Measurements from ENCODE around the gene CATSPERE.
"Not testable (repeated sequence)": the region's sequence is repeated elsewhere in the genome, so short reads cannot be mapped to it uniquely, and the experiment has no call there.

CATSPERE gene

DNA sequence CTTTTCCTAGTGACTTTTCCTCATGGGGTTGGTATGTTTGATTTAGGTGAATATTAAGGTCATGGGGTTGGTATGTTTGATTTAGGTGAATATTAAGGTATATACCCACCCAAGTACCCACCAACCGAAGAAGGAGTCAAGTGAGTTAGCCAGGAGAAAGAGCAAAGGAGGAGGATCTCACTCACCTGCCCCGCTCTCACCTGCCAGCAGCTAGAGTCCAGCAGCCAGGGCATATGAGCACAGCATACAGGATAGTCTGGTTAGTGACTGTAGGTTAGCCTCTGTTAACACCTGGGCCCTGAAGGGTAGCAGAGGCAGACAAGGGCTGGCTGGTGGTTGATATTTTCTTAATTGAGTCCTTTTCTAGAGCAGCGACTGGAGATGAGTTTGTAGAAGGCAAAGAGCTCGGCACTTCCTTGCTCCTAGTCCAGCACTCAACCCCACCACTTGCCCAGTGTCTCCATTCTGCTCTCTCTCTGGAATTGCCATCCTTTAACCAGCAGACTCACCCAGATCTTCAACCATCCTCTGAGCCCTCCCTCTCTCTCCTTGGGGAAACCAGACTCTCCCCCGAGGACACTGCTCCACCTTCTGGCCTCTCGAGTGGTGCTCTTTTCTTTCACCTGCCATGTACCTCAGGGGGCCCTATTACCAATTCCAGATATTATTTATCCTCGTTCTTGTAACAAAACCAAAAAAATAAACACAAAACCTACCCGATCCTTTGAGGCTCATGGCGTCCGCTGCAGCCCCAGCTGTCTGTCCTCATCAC is 175.6 kb downstream of the CATSPERE start:
- no peak for DNase-seq

DNA sequence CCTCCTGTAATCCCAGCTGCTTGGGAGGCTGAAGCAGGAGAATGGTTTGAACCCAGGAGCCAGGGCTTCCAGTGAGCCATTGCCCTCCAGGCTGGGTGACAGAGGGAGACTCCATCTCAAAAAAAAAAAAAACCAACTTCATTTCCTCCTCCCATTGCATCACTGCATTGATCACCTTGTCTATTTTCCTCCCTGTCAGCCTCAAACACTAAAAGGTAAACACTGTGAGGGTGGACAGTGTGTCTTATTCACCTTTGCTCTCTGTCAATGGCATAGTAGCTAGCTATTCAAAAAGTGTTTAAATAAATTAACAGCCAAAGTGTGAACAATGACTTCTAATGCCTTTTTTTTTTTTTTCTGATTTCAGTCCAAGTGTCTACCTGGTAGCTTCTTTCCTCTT is 178.5 kb downstream of the CATSPERE start:
- no peak for DNase-seq

DNA sequence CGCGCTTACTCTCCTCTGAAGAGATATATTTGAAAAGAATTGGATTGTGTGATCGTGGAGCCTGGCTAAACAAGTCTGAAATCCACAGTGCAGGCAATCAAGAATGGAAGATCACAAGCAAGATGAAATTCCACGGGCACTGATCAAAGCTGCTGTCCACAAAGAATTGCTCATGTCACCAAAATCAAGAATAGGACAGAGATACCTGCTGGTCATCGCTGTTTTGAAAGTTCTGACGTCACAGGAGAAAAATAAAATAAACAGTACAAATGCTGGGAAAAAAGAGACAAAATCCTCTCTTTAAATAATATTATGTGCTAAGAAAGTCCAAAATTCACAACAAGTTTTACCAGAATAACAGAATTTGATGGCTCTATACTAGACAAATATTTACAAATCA is 179.8 kb downstream of the CATSPERE start:
- DNase-seq = no peak

DNA sequence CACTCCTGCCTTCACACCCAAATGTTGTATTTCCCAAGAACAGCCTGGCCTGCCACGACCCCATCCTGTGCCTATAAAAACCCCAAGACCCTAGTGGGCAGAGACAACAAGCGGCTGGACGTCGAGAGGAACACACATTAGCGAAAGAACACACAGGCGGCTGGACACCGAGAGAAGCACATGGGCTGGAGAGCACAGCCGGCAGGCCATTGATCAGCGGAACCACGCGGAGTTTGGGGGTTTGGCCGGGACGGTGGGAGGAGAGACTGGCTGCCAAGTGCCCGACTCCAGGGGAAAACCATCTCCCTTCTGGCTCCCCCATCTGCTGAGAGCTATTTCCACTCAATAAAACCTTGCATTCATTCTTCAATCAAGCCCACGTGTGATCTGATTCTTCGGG is 181.5 kb downstream of the CATSPERE start:
- DNase-seq = no peak

DNA sequence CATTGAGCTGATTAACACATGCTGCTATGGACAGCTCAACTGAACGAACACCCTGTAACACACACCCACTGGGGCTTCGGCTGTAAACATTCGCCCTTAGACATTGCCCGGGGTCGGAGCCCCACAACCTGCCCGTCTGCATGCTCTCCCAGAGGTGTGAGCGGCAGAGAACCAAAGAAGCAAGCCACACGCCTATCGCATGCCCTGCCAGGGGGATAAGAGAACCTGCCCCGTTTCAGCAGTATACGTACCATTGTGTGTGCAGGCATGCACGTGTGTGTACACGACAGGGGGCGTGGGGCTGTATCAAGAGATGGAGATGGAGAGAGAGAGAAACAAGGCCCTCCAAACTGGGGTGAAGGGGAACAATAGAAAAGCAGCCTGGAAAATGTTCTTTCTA is 181.9 kb downstream of the CATSPERE start:
- no peak for DNase-seq

DNA sequence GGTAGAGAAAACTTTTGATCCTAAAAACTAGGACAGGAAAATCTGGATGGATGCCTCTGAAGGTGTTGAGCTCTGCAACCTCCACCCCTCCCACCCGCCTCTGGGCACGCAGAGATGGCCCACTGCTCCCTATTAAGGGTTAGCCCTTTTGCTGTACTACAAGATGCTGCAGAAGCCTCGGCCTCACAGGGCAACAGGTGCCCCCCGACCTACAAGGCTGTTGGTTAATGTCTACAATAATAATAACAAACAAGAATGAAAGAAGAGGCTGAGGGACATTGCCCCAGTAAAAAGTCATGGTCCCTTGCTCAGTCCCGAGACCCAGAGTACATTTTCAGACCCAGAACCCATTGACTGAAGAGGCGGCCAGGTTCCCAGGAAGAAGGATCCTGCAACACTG is 184.3 kb downstream of the CATSPERE start:
- DNase-seq = no peak

DNA sequence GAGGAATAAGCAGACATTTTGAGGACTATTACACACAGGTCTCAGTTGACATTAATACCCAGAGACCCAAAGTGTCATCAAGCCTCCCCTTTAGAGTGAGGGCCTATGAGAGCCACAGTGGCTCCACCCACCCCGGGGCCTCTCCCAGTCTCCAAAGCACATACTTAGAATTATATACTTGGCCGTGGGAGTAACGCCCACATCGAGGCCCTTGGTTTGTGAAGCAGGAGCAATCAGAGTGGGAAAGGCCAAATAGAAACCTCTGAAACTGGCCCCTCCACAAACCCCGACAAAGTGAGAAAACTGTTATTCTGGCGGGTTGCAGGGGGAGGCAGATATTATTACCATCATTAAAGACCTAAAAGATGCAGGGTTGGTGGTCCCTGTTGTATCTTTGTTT is 184.8 kb downstream of the CATSPERE start:
- DNase-seq = no peak

DNA sequence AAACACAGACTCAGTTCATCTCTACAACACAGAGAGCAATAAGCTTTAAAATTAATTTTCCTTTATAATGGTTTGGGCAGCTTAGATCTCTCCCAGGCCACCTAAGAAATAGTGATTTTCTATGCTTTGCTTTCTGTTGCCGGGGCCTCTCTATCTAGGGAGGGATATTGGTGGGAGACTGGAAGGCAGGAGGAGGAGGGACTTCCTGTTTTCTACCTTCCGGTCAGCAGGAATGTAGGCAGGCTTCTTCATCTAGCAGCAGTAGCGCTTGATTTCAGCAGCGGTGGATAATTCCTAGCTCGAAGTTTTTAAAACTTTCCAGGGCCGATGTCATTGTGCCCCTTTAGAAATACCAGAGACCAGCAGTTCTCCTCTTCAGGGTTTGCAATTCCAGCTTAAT is 186.7 kb downstream of the CATSPERE start:
- no peak for DNase-seq

DNA sequence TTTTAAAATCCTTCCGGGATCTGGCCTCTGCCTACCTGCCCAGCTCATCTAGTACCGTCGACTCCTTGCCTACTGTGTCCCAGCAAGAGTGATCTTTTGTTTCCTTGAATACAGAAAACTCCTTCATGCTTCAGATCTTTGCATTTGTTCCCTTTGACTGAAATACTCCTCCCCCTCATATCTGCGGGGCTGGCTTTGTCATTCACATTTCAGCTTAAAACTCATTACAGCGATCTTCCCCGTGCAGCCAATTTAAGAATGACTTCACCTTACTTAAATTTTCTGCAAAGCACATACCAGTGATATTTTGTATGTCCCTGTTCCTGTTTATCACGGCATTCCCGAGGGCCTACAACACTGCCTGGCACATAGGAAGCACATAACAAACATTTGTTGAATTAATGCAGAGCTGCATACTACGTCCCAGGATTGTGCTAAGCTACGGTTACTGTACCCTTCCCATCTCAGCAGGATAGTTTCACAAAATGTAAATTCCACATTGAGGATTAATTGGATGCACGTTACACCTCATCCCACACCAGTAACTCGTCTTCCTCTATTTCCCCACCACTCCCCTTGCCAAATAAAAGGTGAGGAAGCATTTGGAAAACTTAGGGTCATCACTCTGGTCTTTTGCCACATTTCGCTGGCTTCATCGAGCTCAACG is 191.0 kb downstream of the CATSPERE start:
- no peak for DNase-seq

DNA sequence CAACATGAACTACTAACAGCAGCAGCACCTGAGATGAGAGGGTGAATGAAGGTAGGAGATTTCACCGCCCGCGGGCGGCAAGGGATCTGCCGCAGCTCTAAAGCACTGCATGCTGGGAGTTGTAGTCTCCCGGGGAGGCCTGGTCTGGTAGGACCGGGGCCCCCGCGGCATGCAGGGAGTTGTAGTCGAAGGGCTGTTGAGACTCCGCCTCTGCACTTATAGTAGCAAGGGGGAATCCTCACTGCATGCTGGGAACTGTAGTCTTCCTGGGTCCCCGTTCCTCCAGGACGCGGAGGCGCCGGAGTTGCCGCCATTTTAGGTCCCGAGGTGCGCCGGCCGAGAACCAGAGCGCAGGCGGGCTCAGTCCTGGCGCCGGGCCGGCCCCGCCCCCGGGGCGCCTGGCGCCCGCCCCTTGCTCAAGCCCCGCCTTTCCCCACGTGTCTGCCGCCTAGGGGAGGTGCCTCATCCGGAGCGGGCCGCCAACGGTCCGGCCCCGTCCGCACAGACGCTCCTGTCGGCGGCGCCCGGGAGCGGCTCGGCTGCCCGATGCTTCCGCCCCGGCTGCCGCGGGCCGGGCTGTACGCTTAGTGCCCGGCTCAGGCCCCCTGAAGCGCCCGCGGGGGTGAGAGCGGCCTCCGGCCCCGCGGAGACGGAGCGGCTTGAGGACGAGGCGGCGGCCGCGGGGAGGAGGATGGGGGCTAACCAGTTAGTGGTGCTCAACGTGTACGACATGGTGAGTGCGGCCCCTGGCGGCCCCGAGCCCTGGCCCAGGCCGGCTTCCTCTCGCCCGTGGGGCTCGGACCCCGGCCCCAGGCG is 191.8 kb downstream of the CATSPERE start, which contains the start of gene DESI2:
TSS of gene DESI2 (plus strand) at position 504 of the 816 bp plus-strand sequence. CDS start at position 692, 188 bp downstream.
- peak; percentile 100 for DNase-seq

DNA sequence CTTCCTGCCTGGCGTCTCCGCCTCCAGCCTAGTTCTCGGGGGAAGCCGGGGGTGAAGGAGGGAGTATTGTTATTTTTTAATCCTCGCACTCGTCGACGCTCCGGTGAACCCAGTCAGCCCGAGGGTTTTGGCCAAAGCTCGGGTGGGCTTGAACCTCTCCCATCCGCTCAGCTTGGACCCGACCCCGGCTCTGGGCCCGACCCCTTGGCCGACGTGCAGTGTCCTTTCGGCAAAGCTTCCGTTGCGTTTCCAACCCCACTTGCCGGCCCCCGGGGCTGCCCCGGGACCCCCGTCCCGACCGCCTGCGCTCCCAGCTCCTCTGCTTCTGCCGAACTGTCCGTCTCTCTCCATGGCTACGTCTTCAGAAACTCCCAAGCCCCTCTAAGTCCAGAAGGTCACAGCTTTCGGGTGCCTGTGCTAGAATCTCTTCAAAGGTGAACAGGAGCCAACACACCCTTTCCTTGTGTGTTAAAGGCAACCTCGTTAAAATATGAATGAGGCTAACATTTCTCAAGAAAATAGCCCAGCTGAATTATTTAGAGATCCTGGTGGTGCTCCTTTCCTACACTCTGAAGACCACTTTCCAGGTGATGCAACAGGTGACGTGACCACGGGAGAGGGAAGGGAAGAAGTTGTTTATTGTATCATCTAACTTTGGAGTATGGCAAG is 192.5 kb downstream of the CATSPERE start:
- DNase-seq = no peak

DNA sequence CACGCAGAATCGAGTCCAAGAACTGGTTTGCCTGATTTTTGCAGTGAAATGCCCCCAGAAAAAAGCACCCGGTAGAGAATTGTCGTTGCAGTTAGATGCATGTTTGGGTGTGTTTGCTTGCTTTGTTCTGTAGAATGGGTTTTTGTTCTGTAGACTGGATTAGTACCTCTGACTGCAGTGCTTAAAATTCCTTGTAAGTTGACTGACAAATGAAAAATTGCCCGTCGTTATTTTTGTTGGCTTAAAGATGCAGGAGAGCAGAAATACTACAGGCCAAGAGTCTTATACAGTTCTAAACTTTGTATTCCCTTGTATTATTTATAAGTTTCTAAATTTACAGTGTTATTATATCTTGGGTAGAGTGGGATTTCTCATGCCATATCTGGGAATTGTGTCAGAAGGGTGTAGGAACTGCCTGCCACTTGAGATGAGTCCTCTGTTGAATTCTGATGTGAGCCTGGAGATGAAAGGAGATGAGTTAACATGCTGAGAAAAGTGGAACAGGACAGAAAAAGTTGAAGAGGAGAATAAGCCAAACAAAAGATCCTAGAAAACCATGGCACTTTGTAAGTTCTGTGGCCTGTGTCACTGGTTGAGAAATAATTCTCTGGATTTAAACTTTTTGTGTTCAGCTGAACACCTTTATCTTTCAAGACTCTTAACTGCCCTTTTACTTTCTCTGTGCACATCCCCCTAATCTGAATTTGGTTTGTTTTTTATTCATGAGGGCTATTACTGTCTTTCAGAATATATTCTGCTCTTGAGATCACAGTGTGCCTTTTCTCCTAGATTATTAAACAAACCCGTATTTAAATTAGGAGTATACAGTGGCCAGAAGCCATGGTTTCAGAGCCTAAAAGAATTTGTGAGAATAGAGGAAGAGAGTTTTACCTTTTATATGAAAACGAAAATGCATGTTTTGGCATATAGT is 193.3 kb downstream of the CATSPERE start:
- no peak for DNase-seq

DNA sequence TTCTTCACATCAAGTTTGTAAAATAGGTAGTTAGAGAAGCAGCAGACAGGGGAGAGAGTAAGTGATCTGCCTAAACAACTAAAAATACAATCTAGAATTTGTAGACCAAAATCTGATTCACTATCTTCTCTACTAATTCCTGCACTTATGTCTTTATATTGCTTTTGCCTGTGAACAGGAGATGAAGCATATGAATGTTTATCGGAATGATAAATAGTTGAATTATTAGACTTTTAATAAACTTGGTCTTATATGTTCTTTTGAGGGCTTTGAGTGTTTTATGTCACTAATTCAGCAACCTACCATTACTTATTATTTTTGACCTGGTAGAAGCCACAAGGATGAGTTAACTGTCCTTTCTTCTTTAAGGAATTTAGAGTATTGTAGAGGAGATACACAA is 194.1 kb downstream of the CATSPERE start:
- no peak for DNase-seq

DNA sequence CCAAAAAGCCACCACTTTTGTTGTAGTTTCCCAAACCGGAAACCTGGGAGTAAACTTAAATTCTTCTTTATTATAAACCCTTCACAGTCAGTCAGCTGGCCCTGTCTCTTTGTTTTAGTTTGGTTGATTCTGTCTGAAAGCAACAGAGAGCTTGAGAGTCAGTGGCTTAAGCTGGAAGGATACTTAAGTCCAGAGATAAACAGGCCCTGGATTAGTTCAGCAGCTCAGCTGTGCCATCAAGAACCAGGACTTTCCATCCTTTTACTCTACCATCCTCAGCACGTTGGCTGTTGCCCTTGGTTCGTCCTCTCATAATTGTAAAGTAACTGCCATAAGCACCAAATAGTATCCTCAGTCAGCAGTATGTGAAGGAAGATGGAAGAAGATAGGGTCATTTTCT is 196.3 kb downstream of the CATSPERE start:
- DNase-seq = no peak

DNA sequence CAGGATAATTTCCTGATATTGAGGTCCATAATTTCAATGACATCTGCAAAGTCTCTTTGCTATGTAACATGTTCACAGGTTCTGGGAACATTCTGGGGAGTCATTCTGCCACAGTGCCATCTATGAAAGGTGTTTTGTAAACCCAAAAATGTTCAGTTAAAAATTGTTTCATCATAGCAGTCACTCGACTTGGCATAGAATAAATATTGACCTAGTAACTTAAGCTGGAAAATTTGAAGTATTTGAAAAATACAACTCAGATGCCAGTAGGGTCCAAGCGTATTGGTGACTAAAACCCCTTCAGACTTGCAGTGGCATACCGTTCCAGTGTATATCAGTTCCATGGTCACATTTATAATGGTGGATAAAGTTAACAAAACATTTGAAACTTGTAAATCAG is 198.6 kb downstream of the CATSPERE start:
- DNase-seq = no peak

DNA sequence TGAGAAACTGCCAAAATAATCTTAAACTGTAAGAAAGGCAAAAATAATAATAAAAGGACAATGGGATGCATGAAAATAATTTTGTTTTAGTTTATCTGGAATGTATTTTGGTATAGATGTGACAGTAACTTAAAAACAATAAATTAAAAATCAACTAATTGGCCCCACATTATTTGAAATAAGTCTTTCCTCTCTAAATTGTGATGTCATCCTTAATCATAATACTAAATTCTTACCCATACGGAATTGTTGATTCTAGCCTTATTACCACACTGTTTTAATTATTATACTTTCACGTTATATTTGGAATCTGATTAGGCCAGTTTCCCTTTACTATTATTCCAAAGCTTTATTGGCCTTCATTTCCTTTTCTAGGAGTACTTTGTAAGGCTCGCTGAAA is 199.5 kb downstream of the CATSPERE start:
- DNase-seq = no peak

DNA sequence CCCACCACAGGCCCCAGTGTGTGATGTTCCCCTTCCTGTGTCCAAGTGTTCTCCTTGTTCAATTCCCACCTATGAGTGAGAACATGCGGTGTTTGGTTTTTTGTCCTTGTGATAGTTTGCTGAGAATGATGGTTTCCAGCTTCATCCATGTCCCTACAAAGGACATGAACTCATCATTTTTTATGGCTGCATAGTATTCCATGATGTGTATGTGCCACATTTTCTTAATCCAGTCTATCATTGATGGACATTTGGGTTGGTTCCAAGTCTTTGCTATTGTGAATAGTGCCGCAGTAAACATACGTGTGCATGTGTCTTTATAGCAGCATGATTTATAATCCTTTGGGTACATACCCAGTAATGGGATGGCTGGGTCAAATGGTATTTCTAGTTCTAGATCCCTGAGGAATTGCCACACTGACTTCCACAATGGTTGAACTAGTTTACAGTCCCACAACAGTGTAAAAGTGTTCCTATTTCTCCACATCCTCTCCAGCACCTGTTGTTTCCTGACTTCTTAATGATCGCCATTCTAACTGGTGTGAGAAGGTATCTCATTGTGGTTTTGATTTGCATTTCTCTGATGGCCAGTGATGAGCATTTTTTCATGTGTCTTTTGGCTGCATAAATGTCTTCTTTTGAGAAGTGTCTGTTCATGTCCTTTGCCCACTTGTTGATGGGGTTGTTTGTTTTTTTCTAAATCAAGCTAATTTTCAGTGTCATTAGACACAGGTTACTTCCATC is 200.7 kb downstream of the CATSPERE start:
- not testable (repeated sequence) for DNase-seq

DNA sequence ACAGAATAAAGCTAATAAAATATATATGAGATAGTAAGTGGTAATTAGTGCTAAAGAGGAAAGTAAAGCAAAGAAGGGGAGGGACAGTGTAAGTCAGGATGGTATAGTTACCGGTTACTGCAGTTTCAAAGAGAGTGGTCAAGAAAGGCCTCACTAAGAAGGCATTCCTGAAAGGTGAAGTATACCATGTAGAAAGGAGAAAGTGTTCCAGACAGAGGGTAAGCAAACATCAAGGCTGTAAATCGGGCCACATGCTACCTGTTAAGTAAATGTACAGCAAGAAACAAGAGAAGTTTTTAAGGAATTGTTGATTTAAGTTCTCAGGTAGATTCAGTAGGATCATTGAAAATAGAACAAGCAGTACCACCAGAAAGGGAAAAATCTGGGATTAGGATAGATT is 201.5 kb downstream of the CATSPERE start:
- no peak for DNase-seq

DNA sequence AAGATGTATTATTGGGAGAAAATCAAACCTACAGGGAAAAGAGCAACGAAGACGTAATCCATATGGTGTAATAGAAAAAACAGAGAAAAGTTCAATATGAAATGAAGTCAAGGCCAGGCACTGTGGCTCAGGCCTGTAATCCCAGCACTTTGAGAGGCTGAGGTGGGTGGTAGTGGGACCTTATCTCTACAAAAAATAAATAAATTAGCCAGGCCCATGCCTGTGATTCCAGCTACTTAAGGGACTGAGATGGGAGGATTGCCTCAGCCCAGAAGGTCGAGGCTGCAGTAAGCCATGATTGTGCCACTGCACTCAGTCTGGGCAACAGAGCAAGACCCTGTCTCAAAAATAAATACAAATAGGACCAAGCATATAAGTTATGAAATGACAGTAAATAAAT is 203.3 kb downstream of the CATSPERE start:
- no peak for DNase-seq

DNA sequence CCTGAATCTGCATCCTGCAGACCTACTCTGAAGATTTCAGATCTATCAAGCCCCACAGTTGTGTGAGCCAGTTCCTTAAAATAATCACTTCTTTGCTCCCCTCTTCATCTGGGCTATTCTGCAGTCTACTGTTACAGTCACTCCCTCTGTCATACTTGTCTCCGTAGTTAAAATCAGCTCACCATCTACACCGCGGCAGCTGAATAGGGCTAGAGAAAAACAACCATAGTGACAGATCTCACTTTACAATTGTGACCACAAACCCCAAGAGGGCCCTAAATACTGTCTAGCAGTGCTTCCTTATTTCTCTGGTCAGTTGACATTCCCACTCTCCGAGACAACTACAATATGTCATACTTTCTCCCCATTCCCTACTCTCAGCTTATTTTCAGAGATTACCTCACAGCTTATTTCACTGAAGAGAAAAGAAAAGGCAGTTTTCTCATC is 204.7 kb downstream of the CATSPERE start:
- DNase-seq = no peak
